Loucy (cell line): ENCODE results near the gene VWA1.
"Not testable (repeated sequence)": the region's sequence is repeated elsewhere in the genome, so short reads cannot be mapped to it uniquely, and the experiment has no call there.

ENCODE experiments used
- H2AFZ ChIP-seq: fragments of 200-600 bp; sonication (generic); 2 replicates; pipeline ENCODE4 v1.6.0; 2016; ENCODE audit warnings: antibody characterized with exemption, mild to moderate bottlenecking, low read length, moderate library complexity
- H3F3A ChIP-seq: fragments of 200-600 bp; 2 replicates; pipeline ENCODE4 v1.6.0; 2016; ENCODE audit warnings: antibody characterized with exemption, low read depth, mild to moderate bottlenecking
- H3K27me3 ChIP-seq: fragments of 200-600 bp; sonication (generic); 2 replicates; pipeline ENCODE4 v1.6.1; 2014; ENCODE audit warnings: low read length, mild to moderate bottlenecking; ENCODE audit not compliant: insufficient read depth, poor library complexity, severe bottlenecking
- H3K36me3 ChIP-seq: fragments of 200-600 bp; sonication (generic); 2 replicates; pipeline ENCODE4 v1.6.1; 2016; ENCODE audit warnings: low read length; ENCODE audit not compliant: insufficient read depth
- H3K4me1 ChIP-seq: fragments of 200-600 bp; sonication (generic); 2 replicates; pipeline ENCODE4 v1.5.1; 2014; ENCODE audit warnings: low read length, mild to moderate bottlenecking; ENCODE audit not compliant: insufficient read depth, poor library complexity, severe bottlenecking
- H3K4me2 ChIP-seq: fragments of 200-600 bp; sonication (generic); 2 replicates; pipeline ENCODE4 v1.6.0; 2014; ENCODE audit warnings: antibody characterized with exemption, low read length, low read depth, mild to moderate bottlenecking; ENCODE audit not compliant: poor library complexity, severe bottlenecking
- H3K4me3 ChIP-seq: fragments of 200-600 bp; sonication (generic); 2 replicates; pipeline ENCODE4 v1.5.1; 2014; ENCODE audit warnings: low read length, mild to moderate bottlenecking, mixed read lengths; ENCODE audit not compliant: poor library complexity, severe bottlenecking
- H3K79me2 ChIP-seq: fragments of 200-600 bp; sonication (generic); 2 replicates; pipeline ENCODE4 v1.6.1; 2014; ENCODE audit warnings: low read length; ENCODE audit not compliant: insufficient read depth
- H3K9ac ChIP-seq: fragments of 200-600 bp; sonication (generic); 2 replicates; pipeline ENCODE4 v1.6.0; 2014; ENCODE audit warnings: mild to moderate bottlenecking, low read depth, low read length, moderate library complexity; ENCODE audit not compliant: poor library complexity, severe bottlenecking
- H3K9me2 ChIP-seq: fragments of 200-600 bp; sonication (generic); replicated peaks from 2 replicates; pipeline ENCODE4 v1.6.1; 2016; ENCODE audit warnings: low read depth, low read length, mixed read lengths
- H3K9me3 ChIP-seq: fragments of 200-600 bp; sonication (generic); 2 replicates; pipeline ENCODE4 v1.6.1; 2014; ENCODE audit warnings: mild to moderate bottlenecking, antibody characterized with exemption, low read length, low read depth; ENCODE audit not compliant: insufficient read depth
- H4K20me1 ChIP-seq: fragments of 200-600 bp; sonication (generic); 2 replicates; pipeline ENCODE4 v1.6.0; 2014; ENCODE audit warnings: antibody characterized with exemption, low read length, mild to moderate bottlenecking; ENCODE audit not compliant: insufficient read depth, poor library complexity, severe bottlenecking
- EZH2phosphoT487 ChIP-seq: fragments of 200-600 bp; IDR thresholded peaks from 2 replicates; pipeline ENCODE4 v1.6.1; 2018; ENCODE audit warnings: antibody characterized with exemption, mild to moderate bottlenecking, moderate library complexity, borderline replicate concordance
- TF ChIP-seq, protein P1 (sequence below): fragments of 200-600 bp; sonication (generic); conservative IDR thresholded peaks from 2 replicates; pipeline ENCODE4 v1.5.1; 2014; ENCODE audit warnings: mild to moderate bottlenecking, antibody characterized with exemption, low read length

VWA1 gene

DNA sequence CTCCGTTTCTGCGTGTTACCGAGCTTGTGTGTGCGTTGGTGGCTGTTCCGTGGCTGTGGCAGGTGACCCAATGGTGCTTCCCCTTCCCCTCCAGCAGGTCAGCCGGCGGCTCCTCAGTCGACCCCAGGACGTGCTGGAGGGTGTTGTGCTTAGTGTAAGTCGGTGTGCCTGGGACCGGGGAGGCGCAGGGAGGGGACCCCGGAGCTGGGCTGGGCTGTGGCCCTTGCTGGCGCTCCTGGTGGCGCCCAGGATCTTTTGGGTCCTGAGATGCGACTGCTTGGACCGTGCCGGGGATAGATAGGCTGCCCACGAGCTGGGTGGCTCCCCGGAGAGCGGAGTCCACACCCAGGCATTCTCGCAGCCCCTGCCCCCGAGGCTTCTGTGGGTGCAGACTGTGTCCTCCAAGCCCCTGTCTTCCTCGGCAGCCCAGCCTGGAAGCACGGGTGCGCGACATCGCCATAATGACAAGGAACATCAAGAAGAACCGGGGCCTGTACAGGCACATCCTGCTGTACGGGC lies 19.9 kb downstream of the VWA1 start:
- Histone ChIP-seq H3K4me3 (no peak overlapping the region), H3K27me3 (no peaks in the 10 kb centered on the region), H3K4me2 (no peak overlapping the region), H3K9me3 (no peaks in the 10 kb centered on the region), H3K36me3 (no peaks in the 10 kb centered on the region), H3K4me1 (no peaks in the 10 kb centered on the region), H3K9me2 (no peaks in the 10 kb centered on the region), H3F3A (no peaks in the 10 kb centered on the region), H2AFZ (no peak overlapping the region), H3K79me2 (no peaks in the 10 kb centered on the region), H3K9ac (no peak overlapping the region), H4K20me1 (no peaks in the 10 kb centered on the region)
- TF ChIP-seq, protein P1, sequence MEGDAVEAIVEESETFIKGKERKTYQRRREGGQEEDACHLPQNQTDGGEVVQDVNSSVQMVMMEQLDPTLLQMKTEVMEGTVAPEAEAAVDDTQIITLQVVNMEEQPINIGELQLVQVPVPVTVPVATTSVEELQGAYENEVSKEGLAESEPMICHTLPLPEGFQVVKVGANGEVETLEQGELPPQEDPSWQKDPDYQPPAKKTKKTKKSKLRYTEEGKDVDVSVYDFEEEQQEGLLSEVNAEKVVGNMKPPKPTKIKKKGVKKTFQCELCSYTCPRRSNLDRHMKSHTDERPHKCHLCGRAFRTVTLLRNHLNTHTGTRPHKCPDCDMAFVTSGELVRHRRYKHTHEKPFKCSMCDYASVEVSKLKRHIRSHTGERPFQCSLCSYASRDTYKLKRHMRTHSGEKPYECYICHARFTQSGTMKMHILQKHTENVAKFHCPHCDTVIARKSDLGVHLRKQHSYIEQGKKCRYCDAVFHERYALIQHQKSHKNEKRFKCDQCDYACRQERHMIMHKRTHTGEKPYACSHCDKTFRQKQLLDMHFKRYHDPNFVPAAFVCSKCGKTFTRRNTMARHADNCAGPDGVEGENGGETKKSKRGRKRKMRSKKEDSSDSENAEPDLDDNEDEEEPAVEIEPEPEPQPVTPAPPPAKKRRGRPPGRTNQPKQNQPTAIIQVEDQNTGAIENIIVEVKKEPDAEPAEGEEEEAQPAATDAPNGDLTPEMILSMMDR: no peak
- no peak for TF ChIP-seq EZH2phosphoT487

DNA sequence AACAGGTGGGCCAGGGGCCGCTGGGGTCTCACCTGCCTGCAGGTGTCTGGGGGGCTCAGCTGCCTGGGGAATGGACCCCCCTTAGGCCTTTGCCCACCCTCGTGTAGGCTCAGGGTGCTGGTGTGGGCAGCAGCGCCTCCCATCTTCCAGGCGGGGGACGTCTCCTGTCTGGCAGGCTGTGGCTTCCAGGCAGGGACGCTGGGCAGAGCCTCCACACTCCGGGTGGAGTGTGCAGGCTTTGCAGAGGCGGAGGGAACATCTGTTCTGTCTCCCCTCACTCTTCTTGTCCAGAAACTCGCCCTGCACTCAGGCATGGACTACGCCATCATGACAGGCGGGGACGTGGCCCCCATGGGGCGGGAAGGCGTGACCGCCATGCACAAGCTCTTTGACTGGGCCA lies 20.4 kb downstream of the VWA1 start:
- H3K4me1 ChIP-seq, H3K79me2 ChIP-seq, H3K27me3 ChIP-seq, H2AFZ ChIP-seq, H3K4me2 ChIP-seq, H3K4me3 ChIP-seq, H3K9ac ChIP-seq, H3K9me3 ChIP-seq, H3K9me2 ChIP-seq, H3F3A ChIP-seq, H4K20me1 ChIP-seq, H3K36me3 ChIP-seq: not testable (repeated sequence)

DNA sequence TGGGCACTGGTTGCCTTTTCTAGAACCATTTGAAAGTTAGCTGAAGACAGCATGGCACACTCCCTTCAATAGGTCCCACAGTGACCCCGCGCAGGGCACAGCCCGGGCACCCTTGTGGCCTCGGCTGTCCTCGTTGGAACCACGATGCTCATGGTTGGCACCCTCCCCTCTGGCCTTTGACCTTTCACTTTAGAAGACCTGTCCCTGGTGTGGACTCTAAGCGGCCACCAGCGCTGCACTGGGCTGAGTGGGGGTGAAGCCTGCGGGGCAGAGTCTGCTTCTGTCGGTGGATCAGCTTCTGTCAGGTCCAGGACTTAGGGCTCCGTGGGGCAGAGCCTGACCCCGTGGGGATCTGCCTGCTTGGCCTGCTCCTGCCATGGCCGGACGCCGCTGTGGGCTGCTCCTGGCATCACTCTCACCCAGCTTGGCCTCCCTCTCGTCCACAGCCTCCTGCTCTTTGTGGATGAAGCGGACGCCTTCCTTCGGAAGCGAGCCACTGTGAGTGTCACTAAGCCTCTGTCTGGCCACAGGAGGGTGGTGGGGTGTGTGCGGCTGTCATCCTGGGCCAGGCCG lies 21.3 kb downstream of the VWA1 start:
- H3K4me2 ChIP-seq, H3K9me3 ChIP-seq, H3K4me3 ChIP-seq, H3K9me2 ChIP-seq, H2AFZ ChIP-seq, H3K4me1 ChIP-seq, H4K20me1 ChIP-seq, H3K9ac ChIP-seq, H3K36me3 ChIP-seq, H3K79me2 ChIP-seq, H3F3A ChIP-seq, H3K27me3 ChIP-seq: not testable (repeated sequence)

DNA sequence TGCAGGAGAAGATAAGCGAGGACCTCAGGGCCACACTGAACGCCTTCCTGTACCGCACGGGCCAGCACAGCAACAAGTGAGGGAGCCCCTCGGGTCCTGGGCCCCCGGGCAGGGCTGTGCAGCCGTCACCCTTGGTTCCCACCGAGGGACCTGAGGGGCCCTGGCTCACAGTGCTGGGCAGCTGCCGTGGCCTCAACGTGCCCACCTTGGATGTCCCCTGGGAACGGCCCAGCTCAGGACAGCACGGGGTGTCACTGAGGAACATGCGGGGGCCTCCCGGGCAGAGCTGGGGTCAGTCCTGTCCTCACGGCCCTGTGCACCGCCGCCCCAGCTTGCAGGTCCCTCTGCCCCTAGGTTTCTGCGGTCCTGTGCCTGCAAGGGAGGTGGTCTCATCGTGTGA lies 23.7 kb downstream of the VWA1 start:
- H3K79me2 ChIP-seq, H4K20me1 ChIP-seq, H3F3A ChIP-seq, H3K9me2 ChIP-seq, H3K36me3 ChIP-seq, H3K4me1 ChIP-seq, H3K9ac ChIP-seq, H3K4me2 ChIP-seq, H3K4me3 ChIP-seq, H2AFZ ChIP-seq, H3K27me3 ChIP-seq, H3K9me3 ChIP-seq: not testable (repeated sequence)

DNA sequence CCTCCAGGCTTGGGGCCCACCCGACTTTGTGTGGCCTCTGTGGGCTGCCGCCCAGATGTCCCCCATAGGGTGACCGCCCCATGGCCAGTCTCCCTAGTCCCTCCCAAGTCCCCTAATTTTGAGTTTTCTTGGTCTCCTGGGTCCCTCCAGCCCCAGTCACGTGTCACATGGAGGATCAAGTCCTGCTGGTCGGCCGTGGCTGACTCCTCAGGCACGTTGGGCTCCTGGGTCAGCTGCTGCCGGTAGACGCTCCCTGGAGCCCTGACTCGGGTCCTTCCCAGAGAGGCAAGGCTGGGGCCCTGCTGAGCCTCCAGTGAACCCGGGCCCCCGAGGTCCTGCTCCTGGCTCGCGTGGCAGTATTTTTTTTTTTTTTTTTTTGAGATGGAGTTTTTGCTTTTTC lies 24.2 kb downstream of the VWA1 start:
- not testable (repeated sequence) for H3K4me1 ChIP-seq, H4K20me1 ChIP-seq, H3K79me2 ChIP-seq, H3K9me2 ChIP-seq, H3F3A ChIP-seq, H3K27me3 ChIP-seq, H3K4me2 ChIP-seq, H3K9ac ChIP-seq, H2AFZ ChIP-seq, H3K36me3 ChIP-seq, H3K4me3 ChIP-seq, H3K9me3 ChIP-seq
